NT2/D1 (cell line): ENCODE data around the gene MAP3K5.
"Not testable (repeated sequence)": the region's sequence is repeated elsewhere in the genome, so short reads cannot be mapped to it uniquely, and the experiment has no call there.

Source experiments
- DNase-seq: peaks from one replicate; pipeline ENCODE4 v3.0.0-alpha.2; 2011; ENCODE audit warnings: low read depth, low spot score
- H3K27me3 ChIP-seq: 2 replicates; pipeline ENCODE4 v1.6.0; 2011; ENCODE audit warnings: mild to moderate bottlenecking; ENCODE audit not compliant: insufficient read length, insufficient read depth
- H3K36me3 ChIP-seq: 2 replicates; pipeline ENCODE4 v1.6.1; 2011; ENCODE audit warnings: mild to moderate bottlenecking, low read length, mixed read lengths; ENCODE audit not compliant: insufficient read depth, insufficient read length
- H3K4me1 ChIP-seq: 2 replicates; pipeline ENCODE4 v1.5.1; 2011; ENCODE audit not compliant: insufficient read depth, insufficient read length
- H3K4me3 ChIP-seq: 2 replicates; pipeline ENCODE4 v1.5.1; 2011; ENCODE audit warnings: low read depth; ENCODE audit not compliant: insufficient read length
- H3K9ac ChIP-seq: 2 replicates; pipeline ENCODE4 v1.6.0; 2011; ENCODE audit warnings: low read depth; ENCODE audit not compliant: insufficient read length
- H3K9me3 ChIP-seq: 2 replicates; pipeline ENCODE4 v1.5.1; 2011; ENCODE audit warnings: mild to moderate bottlenecking, low read length; ENCODE audit not compliant: insufficient read depth
- SUZ12 ChIP-seq: IDR thresholded peaks from 2 replicates; pipeline ENCODE4 v1.6.1; 2011; ENCODE audit not compliant: insufficient read length, insufficient read depth; ENCODE audit errors: extremely low read depth
- YY1 ChIP-seq: IDR thresholded peaks from 2 replicates; pipeline ENCODE4 v1.6.1; 2011; ENCODE audit not compliant: insufficient read length, insufficient read depth
- ZNF274 ChIP-seq: IDR thresholded peaks from 2 replicates; pipeline ENCODE4 v1.6.1; 2011; ENCODE audit warnings: mild to moderate bottlenecking, low read depth, low read length

The MAP3K5 gene

GRCh38 chr6:136717716-136717990, 74.6 kb downstream of the MAP3K5 start:
- no peak for DNase-seq
- Histone ChIP-seq H3K4me1 (no peaks in the 10 kb centered on the region), H3K36me3 (no peaks in the 10 kb centered on the region), H3K9me3 (no peaks in the 10 kb centered on the region), H3K4me3 (no peak overlapping the region), H3K9ac (no peak overlapping the region), H3K27me3 (no peaks in the 10 kb centered on the region)
- no peak for TF ChIP-seq SUZ12
- no peak for TF ChIP-seq ZNF274
- TF ChIP-seq YY1 = no peak

GRCh38 chr6:136716917-136717715, 75.2 kb downstream of the MAP3K5 start:
- Histone ChIP-seq H3K9me3 (no peaks in the 10 kb centered on the region), H3K4me3 (no peak overlapping the region), H3K27me3 (no peaks in the 10 kb centered on the region), H3K36me3 (no peaks in the 10 kb centered on the region), H3K9ac (no peak overlapping the region), H3K4me1 (no peaks in the 10 kb centered on the region)
- TF ChIP-seq YY1 (no peak), ZNF274 (no peak), SUZ12 (no peak)
- no peak for DNase-seq

- H3K4me1 ChIP-seq, H3K4me3 ChIP-seq, H3K36me3 ChIP-seq, H3K27me3 ChIP-seq, H3K9me3 ChIP-seq, H3K9ac ChIP-seq, DNase-seq: not testable (repeated sequence)
These were observed 79.6 kb downstream of the MAP3K5 start for GRCh38 chr6:136712642-136713041.

GRCh38 chr6:136711644-136712043, 80.6 kb downstream of the MAP3K5 start:
- H3K9ac ChIP-seq = no peak overlapping the region
- TF ChIP-seq YY1 (no peak), ZNF274 (no peak), SUZ12 (no peak)
- H3K36me3 ChIP-seq = no peaks in the 10 kb centered on the region

GRCh38 chr6:136710877-136711552, 81.3 kb downstream of the MAP3K5 start:
- Histone ChIP-seq H3K4me1 (no peaks in the 10 kb centered on the region), H3K27me3 (no peaks in the 10 kb centered on the region), H3K9ac (no peak overlapping the region), H3K9me3 (no peaks in the 10 kb centered on the region), H3K36me3 (no peaks in the 10 kb centered on the region), H3K4me3 (no peak overlapping the region)
- no peak for DNase-seq
- TF ChIP-seq YY1 = no peak
- TF ChIP-seq ZNF274 = no peak
- TF ChIP-seq SUZ12 = no peak

More at GRCh38 chr6:136711644-136712043, 80.6 kb downstream of the MAP3K5 start:
- H3K27me3 ChIP-seq = no peaks in the 10 kb centered on the region
- H3K4me3 ChIP-seq = no peak overlapping the region
- H3K9me3 ChIP-seq = no peaks in the 10 kb centered on the region
- no peaks in the 10 kb centered on the region for H3K4me1 ChIP-seq
- DNase-seq = no peak

- TF ChIP-seq ZNF274 (no peak), YY1 (no peak), SUZ12 (no peak)
- Histone ChIP-seq H3K4me1 (no peaks in the 10 kb centered on the region), H3K9ac (no peak overlapping the region), H3K27me3 (no peaks in the 10 kb centered on the region), H3K36me3 (no peaks in the 10 kb centered on the region), H3K9me3 (no peaks in the 10 kb centered on the region), H3K4me3 (no peak overlapping the region)
- DNase-seq = no peak
These were observed 82.8 kb downstream of the MAP3K5 start for GRCh38 chr6:136709429-136709828.

GRCh38 chr6:136706430-136706829, 85.8 kb downstream of the MAP3K5 start:
- no peak overlapping the region for H3K4me3 ChIP-seq
- no peaks in the 10 kb centered on the region for H3K9me3 ChIP-seq
- H3K9ac ChIP-seq = no peak overlapping the region
- no peaks in the 10 kb centered on the region for H3K27me3 ChIP-seq
- H3K4me1 ChIP-seq = no peaks in the 10 kb centered on the region
- TF ChIP-seq SUZ12 (no peak), YY1 (no peak), ZNF274 (no peak)
- no peaks in the 10 kb centered on the region for H3K36me3 ChIP-seq
- no peak for DNase-seq
